Limb (tissue), 2 donors: Measurements from ENCODE around the gene HS3ST3A1.

Experiments used
- DNase-seq, 2 donors: peaks; one replicate each; pipeline ENCODE4 v3.0.0-alpha.2; 2016; ENCODE audit errors: extremely low spot score in 2 of 2

HS3ST3A1 gene

DNA sequence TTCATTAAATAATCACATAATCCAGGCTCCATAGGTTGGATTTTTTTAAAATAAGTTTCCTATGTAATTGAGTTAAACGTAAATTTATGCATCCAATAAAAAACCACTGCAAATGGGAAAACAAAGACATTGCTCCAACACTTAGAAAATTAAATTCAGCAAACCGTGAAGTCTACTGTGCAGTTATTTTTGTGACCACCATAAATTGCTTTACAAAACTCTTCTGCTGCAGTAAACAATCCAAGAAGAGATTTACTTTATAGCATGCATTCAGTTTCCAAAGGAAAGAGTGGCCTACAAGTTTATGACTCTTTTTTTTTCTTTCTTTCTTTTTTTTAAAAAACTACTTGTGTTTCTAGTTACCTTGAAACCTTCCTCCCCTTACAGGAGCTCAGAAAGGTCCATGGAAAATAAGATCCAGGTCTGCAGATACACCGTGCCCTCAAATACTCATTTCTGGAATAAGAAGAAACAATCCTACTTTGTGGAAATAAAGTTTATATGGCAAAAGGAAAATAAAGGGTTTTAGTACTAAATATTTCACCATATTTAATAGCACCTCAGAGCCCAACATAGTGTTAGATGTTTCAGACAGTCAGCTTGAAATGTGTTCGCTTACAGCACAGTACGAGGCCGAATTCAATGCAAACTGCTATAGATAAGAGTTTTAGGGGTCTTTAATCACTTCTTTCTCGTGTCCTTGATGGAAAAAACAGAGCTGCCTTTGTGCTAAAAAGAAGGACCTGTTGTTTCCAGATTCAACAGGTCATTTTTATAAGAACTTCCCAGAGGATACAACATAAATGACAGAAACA lies 3.2 kb downstream of the HS3ST3A1 start:
- DNase-seq = no peak

DNA sequence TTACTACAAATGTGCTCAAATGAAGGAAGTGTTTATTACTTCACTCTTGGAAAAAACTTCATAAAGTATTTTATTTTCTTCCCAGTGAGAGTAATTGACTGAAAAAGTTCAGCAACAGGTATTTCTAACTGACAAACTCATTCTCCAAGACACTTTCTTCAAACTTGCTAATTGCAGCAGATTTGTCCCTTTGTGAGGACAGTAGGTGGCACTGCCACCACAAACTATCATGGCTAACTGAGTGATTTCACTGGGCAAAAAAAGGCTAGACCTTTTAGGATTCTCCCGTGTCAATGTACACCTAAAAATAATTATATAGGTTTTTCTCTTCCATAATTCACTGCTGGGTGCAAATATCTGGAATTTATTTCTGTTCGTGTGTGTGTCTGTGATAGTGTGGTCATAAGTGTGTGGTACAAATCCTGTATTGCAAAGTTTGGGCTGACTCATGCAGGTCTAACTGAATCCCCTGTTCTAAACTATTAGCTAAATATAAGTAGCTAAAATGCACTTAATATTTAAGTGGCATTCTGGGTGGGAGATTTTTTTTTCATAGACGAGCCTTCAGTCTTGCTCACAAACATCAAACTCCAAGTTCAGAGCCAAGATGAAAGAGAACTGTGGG lies 3.9 kb downstream of the HS3ST3A1 start:
- DNase-seq = peak; percentile 51 to 76

DNA sequence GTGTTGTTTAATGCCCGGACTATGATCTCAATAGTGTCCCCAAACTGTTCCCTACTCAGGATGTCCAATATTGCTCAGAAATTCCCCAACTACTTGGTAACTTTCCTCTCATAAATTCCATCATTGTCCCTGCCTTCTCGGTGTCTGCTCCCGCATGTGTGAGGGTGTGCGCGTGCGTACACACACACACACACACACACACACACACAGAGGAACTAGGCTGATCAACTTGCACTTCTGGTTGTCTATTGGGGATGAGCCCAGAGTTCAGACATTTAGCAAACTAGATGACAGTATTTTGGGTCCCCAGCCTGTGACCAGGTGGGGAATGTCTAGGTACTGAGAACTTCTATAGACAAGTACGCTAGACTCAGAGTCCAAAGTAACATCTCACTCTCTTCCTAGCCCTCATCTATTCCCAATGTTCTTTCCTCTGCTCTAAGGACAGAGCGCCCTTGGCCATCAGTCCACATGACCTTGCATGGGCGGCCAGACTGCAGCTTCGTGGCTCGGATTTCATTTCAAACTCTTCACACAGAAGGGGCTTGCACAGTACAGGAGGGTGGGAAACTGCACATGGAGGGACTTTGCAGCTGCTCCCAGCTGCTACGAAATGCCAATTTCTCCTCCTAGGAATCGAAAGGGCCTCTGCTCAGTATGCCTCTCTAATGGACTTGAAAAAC lies 5.3 kb downstream of the HS3ST3A1 start:
- DNase-seq = no peak

DNA sequence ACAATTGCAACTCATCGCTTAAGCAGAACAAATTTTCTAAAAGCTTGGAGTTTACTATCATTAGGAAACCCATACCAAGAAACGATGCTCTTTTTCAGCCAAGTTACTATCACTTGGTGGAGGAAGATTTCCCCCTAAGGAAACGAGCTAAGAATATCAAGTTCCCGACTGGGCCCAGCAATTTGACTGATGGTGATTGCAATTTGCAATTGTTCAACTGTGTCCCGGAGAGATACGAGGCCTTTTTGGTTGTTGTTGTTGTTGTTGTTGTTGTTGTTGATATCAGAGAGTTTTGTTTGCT lies 6.2 kb downstream of the HS3ST3A1 start:
- DNase-seq = no peak

DNA sequence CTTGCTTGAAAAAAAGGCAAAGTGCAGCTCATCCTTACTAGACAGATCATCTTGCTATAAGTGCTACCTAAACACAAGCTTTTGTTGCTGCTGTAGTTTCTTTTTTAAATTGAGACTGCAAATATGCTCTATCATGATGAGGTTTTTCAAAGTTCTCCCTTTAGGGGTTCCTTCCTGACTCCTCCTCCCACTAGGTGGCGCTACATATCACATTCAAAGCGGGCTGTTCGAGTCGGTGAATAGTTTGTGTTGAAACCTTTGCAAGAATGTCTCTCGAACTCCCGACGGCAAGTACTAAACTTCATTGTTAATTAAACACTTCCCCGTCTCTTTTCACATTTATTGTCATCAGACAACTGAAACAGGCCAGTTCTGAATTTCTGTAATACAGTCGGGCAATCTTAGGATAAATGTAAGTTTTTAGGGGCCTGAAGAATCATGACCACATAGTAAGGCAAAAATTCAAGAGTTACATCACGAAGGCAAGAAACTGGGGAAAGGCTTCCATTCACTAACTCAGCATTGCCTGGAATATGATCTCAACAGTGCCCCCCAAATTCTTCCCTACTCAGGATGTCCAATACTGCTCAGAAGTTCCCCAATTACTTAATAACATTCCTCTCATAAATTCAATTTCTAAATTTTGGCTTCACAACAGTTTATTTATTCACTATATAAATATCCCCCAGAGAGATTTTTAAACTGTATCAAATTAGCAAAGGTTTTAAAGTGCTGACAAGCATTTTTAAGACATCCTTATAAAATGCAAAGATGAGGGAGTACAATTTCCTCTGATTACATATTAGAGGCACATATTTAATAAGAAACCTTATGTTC lies 6.7 kb downstream of the HS3ST3A1 start:
- peak; percentile 86 to 90 for DNase-seq

DNA sequence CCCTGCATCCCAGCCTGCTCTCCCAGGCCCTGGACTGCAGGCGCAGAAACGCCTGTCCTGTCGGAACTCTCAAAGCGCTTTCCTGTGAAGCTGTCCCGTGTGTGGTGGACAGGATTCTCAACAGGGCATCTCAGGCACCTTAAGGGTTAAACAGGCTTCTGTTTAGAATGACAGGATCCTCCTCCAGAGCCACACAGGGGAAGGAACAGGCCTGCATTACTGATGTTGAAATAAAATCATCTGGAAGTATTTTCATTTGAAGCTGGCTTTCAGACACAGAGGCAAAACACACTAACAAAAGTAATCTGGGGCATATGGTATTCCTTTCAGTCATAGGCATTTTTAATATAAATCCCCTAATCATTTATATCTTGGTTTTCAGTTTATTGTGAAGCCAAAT lies 7.4 kb downstream of the HS3ST3A1 start:
- DNase-seq = no peak

DNA sequence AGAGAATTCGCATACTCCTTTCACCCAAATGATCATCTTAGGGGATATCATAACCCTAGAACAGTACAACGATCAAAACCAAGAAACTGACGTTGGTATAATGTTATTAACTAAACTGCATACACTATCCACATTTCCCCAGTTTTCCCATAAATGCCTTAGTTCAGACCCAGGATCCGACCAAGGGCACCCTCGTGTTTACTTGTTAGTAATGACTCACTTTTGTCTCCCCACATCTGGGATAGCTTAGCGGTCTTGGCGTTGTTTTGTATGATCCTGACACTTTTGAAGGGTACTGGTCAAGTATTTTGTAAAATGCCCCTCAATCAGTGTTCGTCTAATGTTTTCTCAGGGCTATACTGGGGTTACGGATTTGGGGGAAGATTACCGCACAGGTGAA lies 8.0 kb downstream of the HS3ST3A1 start:
- no peak for DNase-seq

DNA sequence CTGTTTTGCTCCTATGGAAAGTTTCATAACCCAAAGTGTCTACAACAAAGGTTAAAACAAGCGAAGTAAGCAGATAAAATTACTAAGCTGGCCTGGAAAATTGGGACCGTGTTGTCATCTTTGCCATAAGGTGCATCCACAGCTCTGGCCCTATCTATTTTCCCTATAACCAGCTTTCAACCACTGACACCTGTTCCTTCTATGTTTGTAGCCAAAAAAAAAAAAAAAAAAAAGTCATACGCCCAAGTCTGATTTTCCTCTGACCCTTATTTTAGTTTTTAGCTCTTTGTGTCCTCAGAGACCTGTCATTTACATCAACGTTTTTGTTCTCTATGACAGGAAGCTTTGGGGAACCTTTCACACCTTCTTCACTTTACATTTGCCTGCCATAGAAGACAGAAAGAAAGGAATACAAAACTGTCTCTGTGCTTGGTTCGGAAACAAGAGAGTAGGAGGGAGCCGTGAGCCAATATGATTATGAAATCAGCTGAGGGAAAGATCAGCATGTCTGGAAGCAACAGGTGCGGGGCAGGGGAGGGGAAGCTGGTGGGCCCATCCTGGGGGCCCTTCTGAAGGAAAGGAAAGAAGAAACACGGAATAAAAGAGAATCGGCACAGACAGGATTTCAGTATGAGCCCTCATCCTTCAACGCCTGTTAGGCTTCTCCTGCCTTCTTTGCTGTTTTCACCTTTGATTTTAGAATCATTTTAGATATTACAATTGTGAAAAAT lies 8.5 kb downstream of the HS3ST3A1 start:
- no peak for DNase-seq

DNA sequence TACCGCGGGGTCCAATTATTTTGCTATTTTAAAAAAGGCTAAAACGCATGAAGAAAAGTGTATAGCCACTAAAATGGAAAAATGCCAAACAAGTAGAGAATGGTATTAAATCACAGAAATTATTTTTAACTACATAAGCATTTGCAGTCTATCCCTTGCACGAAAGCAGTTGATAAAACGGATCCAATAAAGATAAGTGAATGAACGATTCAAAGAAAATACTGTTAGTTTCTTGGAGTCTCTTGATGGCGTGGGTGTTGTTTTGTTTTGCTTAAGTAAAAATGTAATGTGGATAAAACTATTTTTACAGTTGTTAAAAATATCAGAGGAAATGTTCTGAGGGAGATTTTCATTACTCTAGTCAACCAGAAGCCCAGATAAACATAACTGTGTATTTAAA lies 9.3 kb downstream of the HS3ST3A1 start:
- DNase-seq = no peak

DNA sequence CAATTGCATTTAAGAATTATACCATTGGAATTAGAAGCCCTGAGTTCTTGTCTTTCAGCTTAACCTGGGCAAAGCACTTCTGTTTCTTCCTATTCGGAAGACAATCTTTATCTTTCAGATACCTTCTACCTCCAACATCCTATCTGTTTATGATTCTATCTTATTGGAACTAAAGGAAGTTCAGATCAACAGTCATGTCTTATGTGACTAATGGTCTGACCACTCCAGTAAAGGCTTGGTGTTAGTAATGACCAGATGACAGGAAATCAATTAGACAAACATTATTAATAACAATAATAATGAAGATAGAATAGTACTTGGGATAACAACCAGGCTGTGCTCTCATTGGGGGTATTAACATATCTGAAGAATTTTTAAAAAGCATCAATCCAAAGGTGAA lies 11.3 kb downstream of the HS3ST3A1 start:
- DNase-seq = no peak

DNA sequence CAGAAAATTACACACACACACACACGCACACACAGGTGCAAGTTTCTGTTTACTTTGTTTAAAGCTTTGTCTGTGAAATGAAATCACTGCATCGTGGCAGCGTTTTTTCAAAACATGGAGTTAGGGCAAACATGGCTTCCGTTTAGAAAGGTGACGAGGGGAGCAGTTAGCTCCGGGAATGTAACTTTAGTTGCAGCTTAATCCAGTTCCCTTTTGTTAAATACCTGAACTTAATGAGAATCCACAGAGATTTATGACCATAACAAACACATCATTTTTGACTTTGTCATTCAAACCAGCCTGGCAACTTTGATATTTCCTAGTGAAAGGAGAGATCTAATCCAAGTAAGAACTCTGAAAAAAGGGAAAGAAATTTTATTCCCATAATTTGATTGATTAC lies 12.1 kb downstream of the HS3ST3A1 start:
- no peak for DNase-seq

DNA sequence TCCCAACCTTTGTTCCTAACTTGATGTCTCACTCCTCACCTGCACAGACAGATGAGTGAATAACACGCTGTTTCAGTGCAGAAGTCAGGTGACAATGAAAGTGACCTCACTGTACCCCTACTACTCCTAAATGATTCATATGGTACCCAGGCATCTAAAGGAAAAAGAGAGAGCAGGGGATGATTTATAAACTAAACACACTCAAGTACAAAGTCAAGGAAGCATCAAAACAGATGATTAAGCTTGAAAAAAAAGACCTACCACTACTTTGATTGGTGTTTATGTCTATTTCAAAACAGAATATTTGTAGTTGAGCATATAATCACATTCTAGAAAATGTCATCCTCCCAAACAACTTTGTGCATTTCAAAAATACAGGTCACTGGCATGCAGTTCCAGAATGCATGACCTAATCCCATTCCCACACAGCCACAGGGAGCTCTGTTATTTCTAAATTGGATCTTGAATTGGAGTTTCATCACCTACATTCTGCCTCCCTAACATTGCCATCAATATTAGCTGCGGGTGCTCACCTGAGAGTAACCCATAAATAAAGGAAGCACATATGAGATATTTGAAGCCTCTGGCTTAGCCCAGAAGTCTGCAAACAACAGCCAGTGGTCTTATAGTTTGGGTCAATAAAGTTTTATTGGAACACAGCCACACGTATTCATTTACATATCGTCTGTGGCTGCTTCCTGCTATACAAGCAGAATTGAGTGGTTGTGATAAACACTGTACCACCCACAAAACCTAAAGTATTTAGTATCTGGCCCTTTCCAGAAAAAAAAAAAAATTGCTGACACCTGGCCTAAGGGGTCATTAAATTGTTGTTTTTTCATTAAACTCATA lies 14.0 kb downstream of the HS3ST3A1 start:
- DNase-seq = no peak

DNA sequence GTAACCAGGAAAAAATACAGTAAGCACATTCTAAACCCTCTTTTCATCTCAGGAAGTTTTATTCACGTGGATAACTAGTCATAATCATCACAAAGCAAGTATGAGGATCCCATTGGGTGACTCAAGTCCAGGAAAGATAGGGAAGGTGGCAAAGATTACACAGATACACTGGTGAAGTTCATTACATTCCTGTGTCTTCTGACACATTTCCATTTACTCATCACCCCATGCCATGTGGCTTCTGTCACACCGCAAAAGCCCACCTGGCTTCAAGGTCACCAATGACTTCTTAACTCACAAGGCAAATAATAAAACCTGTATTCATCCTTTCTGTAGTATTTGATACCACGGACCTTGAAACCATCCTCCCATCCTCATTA lies 17.0 kb downstream of the HS3ST3A1 start:
- no peak for DNase-seq

DNA sequence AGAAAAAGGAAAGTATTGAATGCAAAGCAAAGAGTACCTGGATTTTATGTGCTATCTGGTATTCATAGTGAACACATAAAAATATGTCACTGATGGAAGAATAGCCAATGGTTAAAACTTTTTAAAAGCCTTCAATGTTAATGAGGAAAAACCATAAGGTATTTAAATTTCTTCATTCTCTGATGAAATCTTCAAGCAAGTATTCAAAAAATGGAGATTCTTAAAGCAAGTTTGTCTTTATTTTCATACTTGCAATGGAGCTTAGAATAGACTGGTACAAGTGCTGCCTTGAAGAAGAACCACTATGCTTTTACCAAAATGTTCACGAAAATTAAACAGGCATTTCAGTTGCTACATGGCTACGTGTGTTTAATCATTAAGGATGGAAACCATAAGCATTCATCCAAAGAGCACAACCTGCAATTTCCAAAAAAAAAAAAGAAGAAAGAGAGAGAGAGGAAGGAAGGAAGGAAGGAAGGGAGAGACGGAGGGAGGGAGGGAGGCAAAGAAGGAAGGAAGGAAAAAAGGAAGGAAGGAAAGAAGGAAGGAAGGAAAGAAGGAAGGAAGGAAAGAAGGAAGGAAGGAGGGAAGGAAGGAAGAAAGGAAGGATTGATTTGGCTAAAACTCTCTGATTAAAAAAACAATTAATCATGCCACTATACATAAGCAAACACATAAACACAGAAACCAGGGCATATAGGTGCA lies 17.6 kb downstream of the HS3ST3A1 start:
- no peak for DNase-seq

DNA sequence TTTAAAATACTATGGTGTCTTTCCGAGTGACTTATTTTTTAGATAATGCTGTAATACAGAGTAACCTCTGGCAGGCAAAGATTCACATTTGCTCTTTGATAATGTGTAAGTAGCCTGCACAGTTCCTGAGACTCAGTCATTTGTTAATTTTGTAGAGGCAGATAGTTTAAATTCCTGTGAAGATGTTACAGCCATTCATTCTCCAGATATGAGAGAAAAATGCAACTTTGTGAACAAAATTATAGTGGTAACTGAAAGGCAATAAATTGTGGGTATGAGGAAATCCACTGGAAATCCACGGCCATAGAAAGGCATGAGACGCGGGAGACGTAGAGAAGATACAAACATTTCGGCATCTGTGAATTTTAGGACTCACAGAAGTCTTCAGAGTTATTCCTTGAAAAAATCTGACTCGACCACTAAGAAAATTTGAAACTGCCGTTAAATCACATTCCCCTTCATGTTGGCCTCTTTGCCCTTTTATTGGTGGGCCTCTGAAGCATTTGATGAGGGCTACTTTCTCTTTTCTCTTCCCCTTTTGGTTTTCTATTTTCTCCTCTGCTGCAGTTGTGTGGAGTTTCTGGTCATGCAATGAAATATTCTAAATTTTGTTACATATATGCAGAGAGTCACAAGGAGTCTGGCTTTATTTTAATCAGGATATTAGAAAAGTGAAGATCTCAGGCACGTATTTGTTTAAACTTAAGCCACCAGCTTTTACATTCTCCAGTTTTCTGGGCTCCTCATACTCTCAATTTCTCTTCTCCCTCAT lies 18.8 kb downstream of the HS3ST3A1 start:
- no peak for DNase-seq

DNA sequence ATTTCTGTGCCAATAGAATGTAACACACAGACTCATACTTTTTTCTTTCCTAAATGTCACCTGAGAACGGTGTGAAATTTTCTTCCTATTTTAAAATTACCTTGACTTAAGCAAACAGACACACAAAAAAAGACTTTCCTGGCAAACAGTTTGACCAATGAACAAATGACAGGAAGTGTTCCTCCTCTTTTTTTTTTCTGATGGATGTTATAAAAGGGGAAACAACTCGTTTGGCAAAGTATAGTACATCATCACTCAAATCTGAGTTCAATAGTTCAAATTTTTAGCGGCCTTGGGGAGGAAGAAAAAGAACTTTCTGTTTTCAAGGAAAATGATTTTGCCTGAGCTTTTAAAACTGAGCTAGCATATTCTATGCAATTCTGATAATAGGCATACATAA lies 19.8 kb downstream of the HS3ST3A1 start:
- no peak for DNase-seq

DNA sequence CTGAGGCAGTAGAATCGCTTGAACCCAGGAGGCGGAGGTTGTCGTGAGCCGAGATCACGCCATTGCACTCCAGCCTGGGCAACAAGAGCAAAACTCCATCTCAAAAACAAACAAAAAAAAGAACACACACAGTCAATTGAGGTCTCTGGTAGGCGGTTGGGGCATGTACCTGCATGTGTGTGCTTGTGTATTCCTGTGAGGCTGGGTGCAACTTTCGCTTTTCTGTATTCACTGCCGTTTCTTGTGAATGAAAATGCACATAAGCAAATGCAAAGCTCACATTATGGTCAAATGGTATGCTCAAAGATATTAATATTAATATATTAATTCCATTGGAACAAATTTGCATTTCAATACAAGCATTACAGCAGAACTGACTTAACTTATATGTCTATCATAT lies 20.9 kb downstream of the HS3ST3A1 start:
- no peak for DNase-seq

DNA sequence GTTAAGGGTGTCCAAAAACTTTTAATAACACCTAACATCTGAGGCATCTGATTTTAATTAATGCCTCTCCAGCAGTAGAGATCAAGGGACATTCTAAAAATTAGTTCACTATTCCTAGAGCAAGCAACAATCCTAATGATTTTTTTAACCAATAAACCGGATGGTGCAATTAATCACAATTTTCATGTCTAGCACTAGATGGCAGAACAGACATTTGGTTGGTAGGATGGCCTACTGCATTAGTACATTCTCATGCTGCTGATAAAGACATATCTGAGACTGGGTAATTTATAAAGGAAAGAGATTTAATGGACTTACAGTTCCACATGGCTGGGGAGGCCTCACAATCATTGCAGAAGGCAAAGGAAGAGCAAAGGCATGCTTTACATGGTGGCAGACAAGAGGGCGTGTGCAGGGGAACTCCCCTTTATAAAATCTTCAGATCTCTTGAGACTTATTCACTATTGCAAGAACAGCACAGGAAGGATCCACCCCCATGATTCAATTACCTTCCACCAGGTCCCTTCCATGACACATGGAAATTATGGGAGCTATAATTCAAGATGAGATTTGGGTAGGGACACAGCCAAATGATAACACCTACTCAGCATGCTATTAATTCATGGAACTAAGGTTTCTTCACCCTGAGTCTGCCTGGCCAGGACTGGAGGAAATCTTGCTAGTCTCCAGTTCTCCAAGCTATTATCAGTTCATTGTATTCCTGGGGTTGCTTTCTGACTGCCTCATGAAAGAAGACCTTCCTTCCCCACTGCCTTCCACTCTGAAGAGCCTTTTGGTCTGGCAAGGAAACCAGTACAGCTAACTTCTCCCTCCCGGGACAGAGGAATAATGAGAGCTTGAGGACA lies 24.8 kb downstream of the HS3ST3A1 start:
- no peak for DNase-seq
